A549 (cell line): Measurements from ENCODE around the gene TRAPPC12. TPM values are rescaled to one million over a fixed set of nuclear protein-coding genes. Genes with fewer than 3 reads are reported as not detected.
"Not testable (repeated sequence)": the region's sequence is repeated elsewhere in the genome, so short reads cannot be mapped to it uniquely, and the experiment has no call there.

ENCODE experiments used
- ATAC-seq, 2 experiments: fragments of 200-7000 bp in 1 of 2; fragments of >200 bp in 1 of 2; cut with Nextera tagmentation in 1 of 2; cut with Tn5 transposase in 1 of 2; 3 replicates each; pipeline versions ENCODE4 v1.8.0 to v1.9.1; 2018 to 2020; ENCODE audit warnings: mild to moderate bottlenecking in 1 of 2, moderate library complexity in 1 of 2
- CTCF ChIA-PET: fragments of 300-600 bp; sonication (Branson Sonifier 250); formaldehyde crosslinking; extraction: SDS; loops from one replicate; lab custom pipeline; 2021; ENCODE audit warnings: antibody characterized with exemption, inconsistent platforms; lab: Yijun Ruan, JAX
- POLR2A ChIA-PET: fragments of 350-600 bp; formaldehyde crosslinking; extraction: SDS; loops from one replicate; lab custom pipeline; 2021; ENCODE audit warnings: antibody characterized with exemption, inconsistent platforms; lab: Yijun Ruan, JAX
- DNase-seq, 2 experiments: peaks; one replicate each; pipeline versions ENCODE4 v3.0.0 to v3.0.0-alpha.2; 2011 to 2016; ENCODE audit warnings: low read depth in 1 of 2, low spot score in 1 of 2
- FAIRE-seq: peaks from 2 replicates; lab custom pipeline; 2011; peaks lifted over from hg19 to GRCh38; lab: Jason Lieb, UNC
- H3K27ac ChIP-seq, 2 experiments: fragments of >200 bp; sonication (Bioruptor Twin); formaldehyde crosslinking; 3 replicates each; pipeline ENCODE4 v1.5.1; 2016 to 2017
- H3K4me1 ChIP-seq: fragments of >200 bp; sonication (Bioruptor Twin); formaldehyde crosslinking; 3 replicates; pipeline ENCODE4 v1.6.1; 2016
- H3K4me2 ChIP-seq: fragments of >200 bp; sonication (Bioruptor Twin); formaldehyde crosslinking; 3 replicates; pipeline ENCODE4 v1.6.1; 2016
- H3K4me3 ChIP-seq: fragments of >200 bp; sonication (Bioruptor Twin); formaldehyde crosslinking; 3 replicates; pipeline ENCODE4 v1.5.1; 2016
- H3K9me3 ChIP-seq: fragments of >200 bp; sonication (Bioruptor Twin); formaldehyde crosslinking; 3 replicates; pipeline ENCODE4 v1.6.1; 2016
- CBX2 ChIP-seq: fragments of 200-600 bp; sonication (generic); IDR thresholded peaks from 2 replicates; pipeline ENCODE4 v1.6.1; 2016; ENCODE audit warnings: low read depth, mild to moderate bottlenecking, borderline replicate concordance
- CHD2 ChIP-seq: fragments of 150-350 bp; IDR thresholded peaks from 2 replicates; pipeline ENCODE4 v1.6.1; 2014; ENCODE audit warnings: low read length; ENCODE audit not compliant: partially characterized antibody
- EHF ChIP-seq: fragments of 250-450 bp; sonication (Bioruptor Pico); IDR thresholded peaks from 2 replicates; pipeline ENCODE4 v1.5.0; 2020; ENCODE audit warnings: mild to moderate bottlenecking
- EP300 ChIP-seq, 2 experiments: fragments of >200 bp; sonication (Bioruptor Twin); formaldehyde crosslinking; IDR thresholded peaks; 2 replicates in 1 of 2; 3 replicates in 1 of 2; pipeline ENCODE4 v1.6.1; 2016 to 2017
- ESRRA ChIP-seq: fragments of 150-350 bp; IDR thresholded peaks from 2 replicates; pipeline ENCODE4 v1.6.1; 2014; ENCODE audit warnings: mild to moderate bottlenecking, low read length, borderline replicate concordance
- FOXS1 ChIP-seq: fragments of 250-450 bp; sonication (Bioruptor Pico); IDR thresholded peaks from 2 replicates; pipeline ENCODE4 v1.5.0; 2020; ENCODE audit warnings: mild to moderate bottlenecking, moderate library complexity
- GATA3 ChIP-seq: IDR thresholded peaks from 2 replicates; pipeline ENCODE4 v1.6.1; 2012; ENCODE audit warnings: borderline replicate concordance
- HDAC2 ChIP-seq: fragments of 200-600 bp; sonication (generic); IDR thresholded peaks from 2 replicates; pipeline ENCODE4 v1.6.1; 2016
- HEYL ChIP-seq: fragments of 250-450 bp; sonication (Bioruptor Pico); IDR thresholded peaks from 2 replicates; pipeline ENCODE4 v1.8.0; 2021; ENCODE audit warnings: mild to moderate bottlenecking, moderate library complexity
- HOXA7 ChIP-seq: fragments of 250-450 bp; sonication (Bioruptor Pico); IDR thresholded peaks from 2 replicates; pipeline ENCODE4 v1.5.0; 2020; ENCODE audit warnings: mild to moderate bottlenecking, moderate library complexity
- HOXB13 ChIP-seq: fragments of 250-450 bp; sonication (Bioruptor Pico); IDR thresholded peaks from 2 replicates; pipeline ENCODE4 v1.5.0; 2020; ENCODE audit warnings: low read depth, mild to moderate bottlenecking, moderate library complexity
- MAZ ChIP-seq: fragments of 150-350 bp; IDR thresholded peaks from 2 replicates; pipeline ENCODE4 v1.6.1; 2014; ENCODE audit warnings: antibody characterized with exemption, low read depth, low read length, borderline replicate concordance
- NFE2L2 ChIP-seq: fragments of 150-350 bp; conservative IDR thresholded peaks from 2 replicates; pipeline ENCODE4 v1.6.1; 2014; ENCODE audit warnings: low read length
- NPAS2 ChIP-seq: fragments of 250-450 bp; sonication (Bioruptor Pico); IDR thresholded peaks from 2 replicates; pipeline ENCODE4 v1.8.0; 2022; ENCODE audit warnings: mild to moderate bottlenecking, moderate library complexity, borderline replicate concordance
- POLR2A ChIP-seq: IDR thresholded peaks from 2 replicates; pipeline ENCODE4 v1.6.1; 2012; ENCODE audit warnings: mild to moderate bottlenecking, low read length
- RCOR1 ChIP-seq: fragments of 150-350 bp; IDR thresholded peaks from 2 replicates; pipeline ENCODE4 v1.6.1; 2014; ENCODE audit warnings: antibody characterized with exemption, low read length, low read depth
- RFX5 ChIP-seq: fragments of 450-650 bp; IDR thresholded peaks from 2 replicates; pipeline ENCODE4 v1.7.1; 2014; ENCODE audit warnings: antibody characterized with exemption, mild to moderate bottlenecking, moderate library complexity
- RNF2 ChIP-seq: fragments of 200-600 bp; sonication (generic); IDR thresholded peaks from 2 replicates; pipeline ENCODE4 v1.6.1; 2016; ENCODE audit warnings: low read depth, mild to moderate bottlenecking, antibody characterized with exemption, moderate library complexity, borderline replicate concordance
- SREBF2 ChIP-seq: fragments of 450-650 bp; IDR thresholded peaks from 2 replicates; pipeline ENCODE4 v1.6.1; 2014; ENCODE audit warnings: mild to moderate bottlenecking, moderate library complexity
- ZC3H11A ChIP-seq: fragments of 450-650 bp; IDR thresholded peaks from 2 replicates; pipeline ENCODE4 v1.6.1; 2014; ENCODE audit warnings: antibody characterized with exemption, mild to moderate bottlenecking
- ZFP36 ChIP-seq: fragments of 450-650 bp; IDR thresholded peaks from 2 replicates; pipeline ENCODE4 v1.6.1; 2014; ENCODE audit warnings: borderline replicate concordance; ENCODE audit not compliant: partially characterized antibody
- ZNF302 ChIP-seq: fragments of 250-450 bp; sonication (Bioruptor Pico); IDR thresholded peaks from 2 replicates; pipeline ENCODE4 v1.9.0; 2021; ENCODE audit warnings: inconsistent platforms, mild to moderate bottlenecking, moderate library complexity
- ZSCAN20 ChIP-seq: fragments of 250-450 bp; sonication (Bioruptor Pico); IDR thresholded peaks from 2 replicates; pipeline ENCODE4 v1.8.0; 2022; ENCODE audit warnings: mild to moderate bottlenecking, moderate library complexity
- WGBS: methylation state at CpG from one replicate; pipeline ENCODE4 v1.1.6; 2017; ENCODE audit errors: missing lambda C conversion rate; 5-methylcytosine and 5-hydroxymethylcytosine counted together
- polyA plus RNA-seq, 4 experiments: library from polyadenylated mRNA; depleted of rRNA in 3 of 4; stranded (reverse); fragments of >200 nt; fragmentation: RNase III in 1 of 4; extraction: RNeasy Plus Mini Kit Qiagen cat#74134 plus additional on column Dnase treatment in 1 of 4; gene quantifications; 2 replicates in 3 of 4; 3 replicates in 1 of 4; pipeline ENCODE4 v1.2.3, GENCODE V29; 2011 to 2017
- TF ChIP-seq, protein P1 (sequence below): fragments of >200 bp; sonication (Bioruptor Twin); formaldehyde crosslinking; IDR thresholded peaks from 3 replicates; pipeline ENCODE4 v1.6.1; 2016
- TF ChIP-seq, protein P2 (sequence below): fragments of 200-600 bp; sonication (generic); IDR thresholded peaks from 2 replicates; pipeline ENCODE4 v1.6.1; 2016; ENCODE audit warnings: antibody characterized with exemption, mild to moderate bottlenecking, moderate library complexity

The TRAPPC12 gene
- polyA plus RNA-seq, 2 of the 4 experiments (the other 2 are of a cell fraction), result 42.3 to 55.0 TPM

DNA sequence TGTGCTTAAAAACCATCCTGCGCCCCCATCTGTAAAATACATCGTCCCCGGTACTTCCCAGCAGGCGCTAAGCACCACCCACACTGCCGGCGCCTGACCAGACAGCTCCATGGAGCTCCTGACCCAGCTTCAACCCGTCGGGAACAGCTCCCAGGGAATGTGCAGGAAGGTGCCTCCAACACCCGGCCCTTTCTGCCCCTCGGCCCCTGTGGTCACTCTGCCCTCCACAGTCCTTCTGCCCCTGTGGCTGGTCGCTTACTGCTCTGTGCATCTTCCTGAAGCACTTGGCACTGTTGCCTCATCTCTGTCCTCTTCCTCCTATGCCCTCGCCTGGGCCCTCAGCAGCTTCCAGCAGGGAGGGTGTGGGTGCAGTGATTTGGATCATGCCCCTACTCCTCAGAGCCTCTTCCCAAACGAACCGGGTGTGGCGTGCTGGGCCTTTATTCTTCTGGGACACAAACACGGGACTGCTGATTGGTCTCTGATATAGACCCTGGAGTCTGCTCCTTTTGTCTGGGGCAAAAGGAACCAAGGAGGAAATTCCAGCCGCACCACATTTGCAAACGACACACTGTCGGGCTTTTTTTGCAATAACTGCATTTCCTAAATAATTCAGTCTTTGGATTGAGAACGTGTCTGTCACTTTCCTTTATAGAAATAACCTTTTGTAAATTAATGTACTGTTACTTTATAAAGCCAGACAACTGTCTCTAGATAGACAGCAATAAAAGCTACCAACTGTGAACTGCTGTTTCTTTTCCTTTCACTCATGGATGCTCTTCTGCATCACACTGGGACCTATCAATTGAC lies 73.9 kb downstream of the TRAPPC12 start:
- Histone ChIP-seq H3K4me1 (no peaks in the 10 kb centered on the region), H3K4me3 (no peak overlapping the region), H3K27ac (no peak overlapping the region), H3K4me2 (no peak overlapping the region), H3K9me3 (no peaks in the 10 kb centered on the region)
- FAIRE-seq (no peak), DNase-seq (no peak), ATAC-seq (no peak; a peak in 2 of 6 replicates)
- CTCF ChIA-PET, result interaction anchor here (1.9 to 4.9 kb wide), 4 partner anchors 10 to 198 kb away, joined by 5 to 64 read pairs (median 6); no protein-coding TSS in a partner anchor
- POLR2A ChIA-PET, result no interaction called here
- WGBS, result 84% methylated on average over 20 of the region's 20 CpGs
- TF ChIP-seq ZSCAN20, result no peak
- no peak for TF ChIP-seq MAZ
- no peak for TF ChIP-seq ESRRA
- no peak for TF ChIP-seq EHF
- no peak for TF ChIP-seq FOXS1 (CRISPR knock-in tag)
- TF ChIP-seq NFE2L2, result no peak
- no peak for TF ChIP-seq RFX5
- TF ChIP-seq, protein P1, sequence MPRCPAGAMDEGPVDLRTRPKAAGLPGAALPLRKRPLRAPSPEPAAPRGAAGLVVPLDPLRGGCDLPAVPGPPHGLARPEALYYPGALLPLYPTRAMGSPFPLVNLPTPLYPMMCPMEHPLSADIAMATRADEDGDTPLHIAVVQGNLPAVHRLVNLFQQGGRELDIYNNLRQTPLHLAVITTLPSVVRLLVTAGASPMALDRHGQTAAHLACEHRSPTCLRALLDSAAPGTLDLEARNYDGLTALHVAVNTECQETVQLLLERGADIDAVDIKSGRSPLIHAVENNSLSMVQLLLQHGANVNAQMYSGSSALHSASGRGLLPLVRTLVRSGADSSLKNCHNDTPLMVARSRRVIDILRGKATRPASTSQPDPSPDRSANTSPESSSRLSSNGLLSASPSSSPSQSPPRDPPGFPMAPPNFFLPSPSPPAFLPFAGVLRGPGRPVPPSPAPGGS, result no peak
- TF ChIP-seq, protein P2, sequence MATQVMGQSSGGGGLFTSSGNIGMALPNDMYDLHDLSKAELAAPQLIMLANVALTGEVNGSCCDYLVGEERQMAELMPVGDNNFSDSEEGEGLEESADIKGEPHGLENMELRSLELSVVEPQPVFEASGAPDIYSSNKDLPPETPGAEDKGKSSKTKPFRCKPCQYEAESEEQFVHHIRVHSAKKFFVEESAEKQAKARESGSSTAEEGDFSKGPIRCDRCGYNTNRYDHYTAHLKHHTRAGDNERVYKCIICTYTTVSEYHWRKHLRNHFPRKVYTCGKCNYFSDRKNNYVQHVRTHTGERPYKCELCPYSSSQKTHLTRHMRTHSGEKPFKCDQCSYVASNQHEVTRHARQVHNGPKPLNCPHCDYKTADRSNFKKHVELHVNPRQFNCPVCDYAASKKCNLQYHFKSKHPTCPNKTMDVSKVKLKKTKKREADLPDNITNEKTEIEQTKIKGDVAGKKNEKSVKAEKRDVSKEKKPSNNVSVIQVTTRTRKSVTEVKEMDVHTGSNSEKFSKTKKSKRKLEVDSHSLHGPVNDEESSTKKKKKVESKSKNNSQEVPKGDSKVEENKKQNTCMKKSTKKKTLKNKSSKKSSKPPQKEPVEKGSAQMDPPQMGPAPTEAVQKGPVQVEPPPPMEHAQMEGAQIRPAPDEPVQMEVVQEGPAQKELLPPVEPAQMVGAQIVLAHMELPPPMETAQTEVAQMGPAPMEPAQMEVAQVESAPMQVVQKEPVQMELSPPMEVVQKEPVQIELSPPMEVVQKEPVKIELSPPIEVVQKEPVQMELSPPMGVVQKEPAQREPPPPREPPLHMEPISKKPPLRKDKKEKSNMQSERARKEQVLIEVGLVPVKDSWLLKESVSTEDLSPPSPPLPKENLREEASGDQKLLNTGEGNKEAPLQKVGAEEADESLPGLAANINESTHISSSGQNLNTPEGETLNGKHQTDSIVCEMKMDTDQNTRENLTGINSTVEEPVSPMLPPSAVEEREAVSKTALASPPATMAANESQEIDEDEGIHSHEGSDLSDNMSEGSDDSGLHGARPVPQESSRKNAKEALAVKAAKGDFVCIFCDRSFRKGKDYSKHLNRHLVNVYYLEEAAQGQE, result no peak
- TF ChIP-seq HOXB13, result no peak
- TF ChIP-seq GATA3, result no peak
- no peak for TF ChIP-seq RCOR1
- no peak for TF ChIP-seq POLR2A
- no peak for TF ChIP-seq RNF2
- no peak for TF ChIP-seq ZC3H11A
- no peak for TF ChIP-seq EP300 (IDR thresholded peaks at IDR 0.05)
- no peak for TF ChIP-seq ZFP36
- TF ChIP-seq NPAS2 (CRISPR knock-in tag), result no peak
- no peak for TF ChIP-seq ZNF302 (CRISPR knock-in tag)
- TF ChIP-seq HDAC2, result no peak

DNA sequence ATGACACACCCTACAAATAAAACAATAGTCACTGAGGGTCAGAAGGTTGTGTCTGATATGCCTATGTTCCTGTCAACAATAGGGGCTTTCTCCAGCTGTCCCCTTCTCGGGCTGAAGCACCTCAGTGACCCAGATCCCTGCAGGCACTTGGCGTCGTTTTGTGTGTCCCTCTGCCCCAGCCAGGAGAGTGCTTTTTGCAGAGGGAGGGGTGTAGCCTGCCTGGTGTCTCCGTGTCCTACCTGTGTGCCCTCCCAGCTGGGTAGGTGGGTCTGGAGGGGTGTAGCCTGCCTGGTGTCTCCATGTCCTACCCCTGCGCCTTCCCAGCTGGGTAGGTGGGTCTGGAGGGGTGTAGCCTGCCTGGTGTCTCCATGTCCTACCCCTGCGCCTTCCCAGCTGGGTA lies 74.5 kb downstream of the TRAPPC12 start:
- H3K4me2 ChIP-seq, ATAC-seq, POLR2A ChIA-PET, H3K4me3 ChIP-seq, DNase-seq, H3K27ac ChIP-seq, H3K4me1 ChIP-seq, FAIRE-seq, H3K9me3 ChIP-seq: not testable (repeated sequence)
- WGBS, result 89% methylated on average over 5 of the region's 6 CpGs
- CTCF ChIA-PET, result interaction anchor here (1.9 to 4.9 kb wide), 3 partner anchors 9 to 198 kb away, joined by 5 to 64 read pairs (median 6); no protein-coding TSS in a partner anchor

DNA sequence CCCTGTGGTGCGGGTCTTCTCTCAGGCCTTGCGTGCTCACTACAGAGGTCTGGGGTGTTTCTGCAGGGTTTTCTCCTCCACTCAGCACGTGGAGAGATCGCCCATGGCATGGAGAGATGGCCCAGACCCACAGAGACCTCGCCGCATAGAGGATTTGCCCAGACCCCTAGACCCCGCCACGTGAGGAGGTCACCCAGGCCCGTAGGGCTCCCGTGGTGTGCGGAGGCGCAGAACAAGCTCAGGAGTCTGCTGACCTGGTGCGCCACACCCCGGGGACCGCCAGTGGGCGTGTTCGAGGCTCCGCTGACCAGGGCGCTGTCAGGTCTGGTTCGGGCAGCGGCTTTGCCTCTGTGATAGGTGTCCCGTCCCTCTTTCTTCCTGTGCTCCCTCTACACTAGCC lies 75.3 kb downstream of the TRAPPC12 start:
- ATAC-seq (no peak), DNase-seq (no peak), FAIRE-seq (no peak)
- Histone ChIP-seq H3K9me3 (no peaks in the 10 kb centered on the region), H3K4me3 (no peak overlapping the region), H3K4me2 (no peak overlapping the region), H3K27ac (no peak overlapping the region), H3K4me1 (no peaks in the 10 kb centered on the region)
- WGBS, result 91% methylated on average over 21 of the region's 22 CpGs
- POLR2A ChIA-PET, result no interaction called here
- no peak for TF ChIP-seq CBX2
- TF ChIP-seq ZNF302 (CRISPR knock-in tag), result no peak
- TF ChIP-seq CHD2, result no peak
- no peak for TF ChIP-seq HEYL (CRISPR knock-in tag)
- no peak for TF ChIP-seq SREBF2
- TF ChIP-seq EP300 (IDR thresholded peaks at IDR 0.05), result no peak
- no peak for TF ChIP-seq HOXA7 (CRISPR knock-in tag)
- no peak for TF ChIP-seq HDAC2
- TF ChIP-seq ZFP36, result no peak
- CTCF ChIA-PET, result interaction anchor here (2.1 to 4.9 kb wide), 2 partner anchors 8 to 197 kb away, joined by 5 to 64 read pairs; no protein-coding TSS in a partner anchor
